ENCODE results near the gene CORO2B. TPM values are rescaled to one million over a fixed set of nuclear protein-coding genes. Genes with fewer than 3 reads are reported as not detected.

Gene CORO2B
- polyA plus RNA-seq, 1 donor from 2014 or later: 15.1 TPM

DNA sequence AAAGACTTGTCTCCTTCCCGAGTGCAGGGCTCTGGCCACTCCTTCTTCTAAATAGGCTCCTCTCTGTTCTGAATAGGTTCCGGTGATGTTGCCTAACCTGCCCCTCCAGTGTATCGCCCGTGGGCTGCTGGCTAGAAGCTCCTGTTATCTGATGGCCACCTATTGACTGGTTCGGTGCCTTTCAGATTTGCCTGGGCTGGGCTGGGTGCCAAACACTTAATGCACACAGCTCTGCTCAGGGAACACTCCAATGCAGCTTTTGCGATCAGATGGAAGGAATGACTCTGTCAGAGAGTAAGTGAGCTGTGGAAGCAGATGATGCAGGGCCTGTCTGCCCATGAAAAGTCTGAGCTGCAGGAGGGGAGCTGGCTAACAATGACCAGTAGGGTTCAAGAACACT lies 112.9 kb downstream of the CORO2B start:
- H3K9me3 ChIP-seq (ENCODE audit: low read length): no peaks in the 10 kb centered on the region
- H3K27ac ChIP-seq (ENCODE audit: low read length): no peak overlapping the region
- no peak overlapping the region for H3K4me2 ChIP-seq (ENCODE audit: low read length)
- H2AFZ ChIP-seq (ENCODE audit: low read depth, low read length): no peak overlapping the region
- no peak overlapping the region for H3K4me3 ChIP-seq (ENCODE audit: low read length)
- no peaks in the 10 kb centered on the region for H3K79me2 ChIP-seq (replicated peaks; ENCODE audit: insufficient read depth, low read length)
- TF ChIP-seq, protein P1, sequence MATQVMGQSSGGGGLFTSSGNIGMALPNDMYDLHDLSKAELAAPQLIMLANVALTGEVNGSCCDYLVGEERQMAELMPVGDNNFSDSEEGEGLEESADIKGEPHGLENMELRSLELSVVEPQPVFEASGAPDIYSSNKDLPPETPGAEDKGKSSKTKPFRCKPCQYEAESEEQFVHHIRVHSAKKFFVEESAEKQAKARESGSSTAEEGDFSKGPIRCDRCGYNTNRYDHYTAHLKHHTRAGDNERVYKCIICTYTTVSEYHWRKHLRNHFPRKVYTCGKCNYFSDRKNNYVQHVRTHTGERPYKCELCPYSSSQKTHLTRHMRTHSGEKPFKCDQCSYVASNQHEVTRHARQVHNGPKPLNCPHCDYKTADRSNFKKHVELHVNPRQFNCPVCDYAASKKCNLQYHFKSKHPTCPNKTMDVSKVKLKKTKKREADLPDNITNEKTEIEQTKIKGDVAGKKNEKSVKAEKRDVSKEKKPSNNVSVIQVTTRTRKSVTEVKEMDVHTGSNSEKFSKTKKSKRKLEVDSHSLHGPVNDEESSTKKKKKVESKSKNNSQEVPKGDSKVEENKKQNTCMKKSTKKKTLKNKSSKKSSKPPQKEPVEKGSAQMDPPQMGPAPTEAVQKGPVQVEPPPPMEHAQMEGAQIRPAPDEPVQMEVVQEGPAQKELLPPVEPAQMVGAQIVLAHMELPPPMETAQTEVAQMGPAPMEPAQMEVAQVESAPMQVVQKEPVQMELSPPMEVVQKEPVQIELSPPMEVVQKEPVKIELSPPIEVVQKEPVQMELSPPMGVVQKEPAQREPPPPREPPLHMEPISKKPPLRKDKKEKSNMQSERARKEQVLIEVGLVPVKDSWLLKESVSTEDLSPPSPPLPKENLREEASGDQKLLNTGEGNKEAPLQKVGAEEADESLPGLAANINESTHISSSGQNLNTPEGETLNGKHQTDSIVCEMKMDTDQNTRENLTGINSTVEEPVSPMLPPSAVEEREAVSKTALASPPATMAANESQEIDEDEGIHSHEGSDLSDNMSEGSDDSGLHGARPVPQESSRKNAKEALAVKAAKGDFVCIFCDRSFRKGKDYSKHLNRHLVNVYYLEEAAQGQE (IDR thresholded peaks at IDR 0.05; ENCODE audit: borderline replicate concordance): no peak
- TF ChIP-seq EP300 (conservative IDR thresholded peaks at IDR 0.05; ENCODE audit: poor library complexity, severe bottlenecking) (no peak), POLR2AphosphoS5 (IDR thresholded peaks at IDR 0.05) (no peak), MXI1 (conservative IDR thresholded peaks at IDR 0.05; ENCODE audit: poor library complexity, severe bottlenecking) (no peak), TAF1 (IDR thresholded peaks at IDR 0.05; ENCODE audit: low read depth) (no peak), SMC3 (conservative IDR thresholded peaks at IDR 0.05; ENCODE audit: poor library complexity) (no peak), RAD21 (conservative IDR thresholded peaks at IDR 0.05) (no peak), EZH2 (IDR thresholded peaks at IDR 0.05; ENCODE audit: borderline replicate concordance, insufficient read depth, low read length, poor library complexity, severe bottlenecking) (no peak)
- TF ChIP-seq, protein P2, sequence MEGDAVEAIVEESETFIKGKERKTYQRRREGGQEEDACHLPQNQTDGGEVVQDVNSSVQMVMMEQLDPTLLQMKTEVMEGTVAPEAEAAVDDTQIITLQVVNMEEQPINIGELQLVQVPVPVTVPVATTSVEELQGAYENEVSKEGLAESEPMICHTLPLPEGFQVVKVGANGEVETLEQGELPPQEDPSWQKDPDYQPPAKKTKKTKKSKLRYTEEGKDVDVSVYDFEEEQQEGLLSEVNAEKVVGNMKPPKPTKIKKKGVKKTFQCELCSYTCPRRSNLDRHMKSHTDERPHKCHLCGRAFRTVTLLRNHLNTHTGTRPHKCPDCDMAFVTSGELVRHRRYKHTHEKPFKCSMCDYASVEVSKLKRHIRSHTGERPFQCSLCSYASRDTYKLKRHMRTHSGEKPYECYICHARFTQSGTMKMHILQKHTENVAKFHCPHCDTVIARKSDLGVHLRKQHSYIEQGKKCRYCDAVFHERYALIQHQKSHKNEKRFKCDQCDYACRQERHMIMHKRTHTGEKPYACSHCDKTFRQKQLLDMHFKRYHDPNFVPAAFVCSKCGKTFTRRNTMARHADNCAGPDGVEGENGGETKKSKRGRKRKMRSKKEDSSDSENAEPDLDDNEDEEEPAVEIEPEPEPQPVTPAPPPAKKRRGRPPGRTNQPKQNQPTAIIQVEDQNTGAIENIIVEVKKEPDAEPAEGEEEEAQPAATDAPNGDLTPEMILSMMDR (IDR thresholded peaks at IDR 0.05; ENCODE audit: poor library complexity, severe bottlenecking): no peak
- no peaks in the 10 kb centered on the region for H3K9me2 ChIP-seq (ENCODE audit: insufficient read depth, low read length)
- H4K20me1 ChIP-seq (ENCODE audit: insufficient read depth): no peaks in the 10 kb centered on the region
- H3K9ac ChIP-seq (ENCODE audit: low read length): no peak overlapping the region
- H3K36me3 ChIP-seq (ENCODE audit: insufficient read depth, low read length): no peaks in the 10 kb centered on the region
- no peaks in the 10 kb centered on the region for H3F3A ChIP-seq (ENCODE audit: insufficient read depth, low read length, poor library complexity, severe bottlenecking)
- no peaks in the 10 kb centered on the region for H3K27me3 ChIP-seq (ENCODE audit: insufficient read depth, low read depth, low read length)

DNA sequence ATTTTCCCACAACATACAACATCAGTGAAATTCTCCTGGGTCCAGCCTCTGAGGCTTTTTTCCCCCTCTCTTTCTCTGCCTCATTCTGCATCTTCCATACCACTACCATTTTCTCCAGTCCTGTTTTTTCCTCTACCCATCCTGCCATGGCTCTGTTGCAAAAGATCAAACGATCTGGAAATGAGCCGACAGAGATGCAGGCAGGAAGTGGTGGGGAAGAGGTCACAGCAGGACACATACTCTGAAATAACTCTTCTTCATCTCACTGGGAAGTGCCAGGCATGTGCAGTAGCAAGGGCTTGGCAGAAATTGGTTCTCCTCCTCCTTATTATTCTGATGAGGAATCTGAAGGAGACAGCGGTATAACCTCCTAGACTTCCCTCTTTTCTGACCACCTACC lies 114.3 kb downstream of the CORO2B start:
- TF ChIP-seq, protein P1 (IDR thresholded peaks at IDR 0.05; ENCODE audit: borderline replicate concordance): no peak
- TF ChIP-seq, protein P2 (IDR thresholded peaks at IDR 0.05; ENCODE audit: poor library complexity, severe bottlenecking): no peak
- TF ChIP-seq RAD21 (conservative IDR thresholded peaks at IDR 0.05) (no peak), EZH2 (IDR thresholded peaks at IDR 0.05; ENCODE audit: borderline replicate concordance, insufficient read depth, low read length, poor library complexity, severe bottlenecking) (no peak), MXI1 (conservative IDR thresholded peaks at IDR 0.05; ENCODE audit: poor library complexity, severe bottlenecking) (no peak), EP300 (conservative IDR thresholded peaks at IDR 0.05; ENCODE audit: poor library complexity, severe bottlenecking) (no peak), SMC3 (conservative IDR thresholded peaks at IDR 0.05; ENCODE audit: poor library complexity) (no peak), TAF1 (IDR thresholded peaks at IDR 0.05; ENCODE audit: low read depth) (no peak), POLR2AphosphoS5 (IDR thresholded peaks at IDR 0.05) (no peak)

More for the DNA sequence above, 114.3 kb downstream of the CORO2B start:
- Histone ChIP-seq H3F3A (ENCODE audit: insufficient read depth, low read length, poor library complexity, severe bottlenecking) (no peaks in the 10 kb centered on the region), H3K27me3 (ENCODE audit: insufficient read depth, low read depth, low read length) (no peaks in the 10 kb centered on the region), H3K9me2 (ENCODE audit: insufficient read depth, low read length) (no peaks in the 10 kb centered on the region), H3K4me2 (ENCODE audit: low read length) (no peak overlapping the region), H3K9me3 (ENCODE audit: low read length) (no peaks in the 10 kb centered on the region), H3K9ac (ENCODE audit: low read length) (no peak overlapping the region), H2AFZ (ENCODE audit: low read depth, low read length) (no peak overlapping the region), H3K4me3 (ENCODE audit: low read length) (no peak overlapping the region), H3K27ac (ENCODE audit: low read length) (no peak overlapping the region), H3K79me2 (replicated peaks; ENCODE audit: insufficient read depth, low read length) (no peaks in the 10 kb centered on the region), H3K36me3 (ENCODE audit: insufficient read depth, low read length) (no peaks in the 10 kb centered on the region), H4K20me1 (ENCODE audit: insufficient read depth) (no peaks in the 10 kb centered on the region)

Data from neural cell (in vitro differentiated cells).